GM23338 (cell line): ENCODE data around the gene UMOD.

ENCODE experiments used
- CREB1 ChIP-seq: fragments of 250-450 bp; sonication (Bioruptor Pico); IDR thresholded peaks from 2 replicates; pipeline ENCODE4 v1.5.0; 2020; ENCODE audit warnings: low read depth, mild to moderate bottlenecking, moderate library complexity
- CTCF ChIP-seq, 2 experiments: fragments of 200-600 bp in 1 of 2; sonication (generic) in 1 of 2; conservative IDR thresholded peaks; 2 replicates each; pipeline versions ENCODE4 v1.5.1 to v1.6.1; 2016 to 2017; ENCODE audit warnings: antibody characterized with exemption in 2 of 2, low read depth in 2 of 2, mild to moderate bottlenecking in 2 of 2, moderate library complexity in 1 of 2
- ETS1 ChIP-seq: IDR thresholded peaks from 2 replicates; pipeline ENCODE4 v1.6.1; 2016; ENCODE audit warnings: antibody characterized with exemption
- EZH2 ChIP-seq: fragments of 200-600 bp; sonication (generic); IDR thresholded peaks from one replicate; pipeline ENCODE4 v1.8.0; 2017; ENCODE audit warnings: antibody characterized with exemption, mild to moderate bottlenecking, low read depth; ENCODE audit not compliant: unreplicated experiment
- EZH2phosphoT487 ChIP-seq: fragments of 200-600 bp; sonication (generic); IDR thresholded peaks from one replicate; pipeline ENCODE4 v1.8.1; 2018; ENCODE audit warnings: antibody characterized with exemption; ENCODE audit not compliant: unreplicated experiment
- NANOG ChIP-seq: IDR thresholded peaks from 2 replicates; pipeline ENCODE4 v1.6.1; 2016; ENCODE audit warnings: antibody characterized with exemption, borderline replicate concordance
- POLR2AphosphoS5 ChIP-seq: IDR thresholded peaks from 2 replicates; pipeline ENCODE4 v1.6.1; 2016; ENCODE audit warnings: antibody characterized with exemption, low read depth
- REST ChIP-seq: IDR thresholded peaks from one replicate; pipeline ENCODE4 v1.6.1; 2018; ENCODE audit warnings: antibody characterized with exemption; ENCODE audit not compliant: unreplicated experiment
- STAT1 ChIP-seq: IDR thresholded peaks from one replicate; pipeline ENCODE4 v1.6.1; 2016; ENCODE audit warnings: antibody characterized with exemption; ENCODE audit not compliant: unreplicated experiment
- ZNF114 ChIP-seq: fragments of 250-450 bp; sonication (Bioruptor Pico); IDR thresholded peaks from 2 replicates; pipeline ENCODE4 v1.5.0; 2020; ENCODE audit warnings: mild to moderate bottlenecking, moderate library complexity
- ZNF331 ChIP-seq: fragments of 250-450 bp; sonication (Bioruptor Pico); IDR thresholded peaks from 2 replicates; pipeline ENCODE4 v1.5.0; 2020; ENCODE audit warnings: low read depth, mild to moderate bottlenecking, moderate library complexity

- TF ChIP-seq CTCF (conservative IDR thresholded peaks at IDR 0.05; ENCODE audit: low read depth in 2 of 2) (no peak), EZH2 (no peak), ZNF114 (CRISPR knock-in tag) (no peak), STAT1 (no peak), POLR2AphosphoS5 (no peak), REST (no peak), ETS1 (no peak), EZH2phosphoT487 (no peak), ZNF331 (CRISPR knock-in tag) (no peak), CREB1 (no peak), NANOG (no peak)
These were observed 44.2 kb downstream of the UMOD start for GRCh38 chr16:20308266-20308665.
